Panc1 (cell line): ENCODE results near the gene MAPKBP1. TPM values are rescaled to one million over a fixed set of nuclear protein-coding genes. Genes with fewer than 3 reads are reported as not detected.

ENCODE experiments used
- ATAC-seq: fragments of 200-7000 bp; cut with Tn5 transposase; 2 replicates; pipeline ENCODE4 v1.9.1; 2020; ENCODE audit warnings: mild to moderate bottlenecking, moderate library complexity
- BruUV-seq: library from RNA; stranded (reverse); fragments of 400-500 nt; replicated peaks from 2 replicates; lab custom pipeline; 2021; lab: Mats Ljungman, UMichigan
- CTCF ChIA-PET: fragments of 300-600 bp; sonication (Branson Sonifier 250); formaldehyde crosslinking; loops from one replicate; lab custom pipeline; 2022; ENCODE audit warnings: antibody characterized with exemption; lab: Charles Lee
- POLR2A ChIA-PET: fragments of 300-600 bp; sonication (Branson Sonifier 250); formaldehyde crosslinking; loops from one replicate; lab custom pipeline; 2022; ENCODE audit warnings: antibody characterized with exemption; lab: Charles Lee
- DNase-seq: peaks from one replicate; pipeline ENCODE4 v3.0.0-alpha.2; 2010; ENCODE audit warnings: low read depth, low spot score
- H3K27ac ChIP-seq: 2 replicates; pipeline ENCODE4 v1.5.1; 2011; ENCODE audit warnings: mild to moderate bottlenecking, low read length, inconsistent platforms
- H3K27me3 ChIP-seq: fragments of 200-500 bp; sonication (Bioruptor generic); 2 replicates; pipeline ENCODE4 v1.6.0; 2014; ENCODE audit warnings: low read length, inconsistent platforms; ENCODE audit not compliant: control insufficient read depth, insufficient read depth
- H3K36me3 ChIP-seq: fragments of 200-500 bp; sonication (Bioruptor generic); 2 replicates; pipeline ENCODE4 v1.5.1; 2014; ENCODE audit warnings: inconsistent platforms, mild to moderate bottlenecking, low read length, moderate library complexity; ENCODE audit not compliant: control insufficient read depth, insufficient read depth
- H3K4me1 ChIP-seq: 2 replicates; pipeline ENCODE4 v1.5.1; 2011; ENCODE audit warnings: inconsistent platforms, mild to moderate bottlenecking, low read length, moderate library complexity; ENCODE audit not compliant: control insufficient read depth, insufficient read depth
- H3K4me3 ChIP-seq, 2 experiments: 2 replicates each; pipeline ENCODE4 v1.5.1; 2011 to 2012; ENCODE audit warnings: low read depth in 2 of 2, low read length in 2 of 2, mild to moderate bottlenecking in 2 of 2, inconsistent platforms in 1 of 2, moderate library complexity in 1 of 2
- H3K9me3 ChIP-seq: fragments of 200-500 bp; sonication (Bioruptor generic); 2 replicates; pipeline ENCODE4 v1.5.1; 2014; ENCODE audit warnings: low read depth, mild to moderate bottlenecking, inconsistent platforms, low read length, moderate library complexity; ENCODE audit not compliant: control insufficient read depth, insufficient read depth
- CTCF ChIP-seq: fragments of 450-650 bp; IDR thresholded peaks from 2 replicates; pipeline ENCODE4 v1.5.1; 2017; ENCODE audit warnings: mild to moderate bottlenecking
- POLR2AphosphoS5 ChIP-seq: IDR thresholded peaks from 2 replicates; pipeline ENCODE4 v1.6.1; 2012; ENCODE audit warnings: mild to moderate bottlenecking, low read depth, low read length, moderate library complexity
- REST ChIP-seq, 2 experiments: IDR thresholded peaks; 2 replicates each; pipeline ENCODE4 v1.6.1; 2011 to 2012; ENCODE audit warnings: low read depth in 2 of 2, control low read depth in 1 of 2, low read length in 1 of 2, mild to moderate bottlenecking in 1 of 2, moderate library complexity in 1 of 2; ENCODE audit not compliant: insufficient read depth in 1 of 2
- SIN3A ChIP-seq: IDR thresholded peaks from 2 replicates; pipeline ENCODE4 v1.6.1; 2012; ENCODE audit warnings: low read depth, mild to moderate bottlenecking, low read length, moderate library complexity, borderline replicate concordance; ENCODE audit not compliant: insufficient read depth
- TCF7L2 ChIP-seq: IDR thresholded peaks from 2 replicates; pipeline ENCODE4 v1.6.1; 2011; ENCODE audit warnings: mild to moderate bottlenecking, low read depth, low read length, inconsistent platforms
- in situ Hi-C: cut with HindIII; loops from 2 replicates; pipeline ENCODE4 v1.10.0; 2016; ENCODE audit warnings: low sequenced_read_pairs, low pct_unique_long_range_greater_than_20kb
- intact Hi-C: fragments of 100-400 bp; cut with micrococcal nuclease; formaldehyde crosslinking; loops from one replicate; pipeline ENCODE4 v1.10.0; 2022; ENCODE audit not compliant: unreplicated experiment
- total RNA-seq: library from RNA; stranded (reverse); gene quantifications from one replicate; pipeline ENCODE4 v1.2.1, GENCODE V29; 2021; ENCODE audit not compliant: unreplicated experiment

MAPKBP1 gene
- total RNA-seq, 1 experiment from 2014 or later, result 38.4 TPM

- DNase-seq, result no peak
- intact Hi-C loops, result no loop called here
- H3K27ac ChIP-seq, result no peak overlapping the region
- no TSS peak for BruUV-seq
- no peak for ATAC-seq
- POLR2A ChIA-PET, result interaction anchor here (0.6 to 0.7 kb wide), 4 partner anchors 9 to 29 kb away, joined by 3 to 6 read pairs (median 4); partner anchors contain the start of gene MAPKBP1
- no peaks in the 10 kb centered on the region for H3K27me3 ChIP-seq
- in situ Hi-C loops, result no loop called here
- CTCF ChIA-PET, result interaction anchor here (0.5 kb wide), 1 partner anchor 28 kb away, joined by 6 read pairs; no protein-coding TSS in a partner anchor
- no peaks in the 10 kb centered on the region for H3K9me3 ChIP-seq
- H3K4me1 ChIP-seq, result peaks cover 18% of the 10 kb centered on the region; the same call in 1 of the 2 replicates
- TF ChIP-seq CTCF, result no peak
- no peak for TF ChIP-seq TCF7L2
- TF ChIP-seq REST (IDR thresholded peaks at IDR 0.05; ENCODE audit: insufficient read depth in 1 of 2, low read depth in 2 of 2, low read length in 1 of 2), result no peak
- TF ChIP-seq SIN3A, result no peak
- TF ChIP-seq POLR2AphosphoS5, result no peak
- no peaks in the 10 kb centered on the region for H3K36me3 ChIP-seq
- H3K4me3 ChIP-seq, result no peak overlapping the region
Measured at GRCh38 chr15:41782371-41783282, 8.3 kb downstream of the MAPKBP1 start.

GRCh38 chr15:41783296-41783695 is 9.0 kb downstream of the MAPKBP1 start:
- POLR2A ChIA-PET, result interaction anchor here (0.7 kb wide), 1 partner anchor 10 kb away, joined by 3 read pairs; the partner anchor contains the start of gene MAPKBP1
- no peaks in the 10 kb centered on the region for H3K9me3 ChIP-seq
- H3K36me3 ChIP-seq, result no peaks in the 10 kb centered on the region
- ATAC-seq (no peak), DNase-seq (no peak)
- peaks cover 14% of the 10 kb centered on the region; the same call in 1 of the 2 replicates for H3K4me1 ChIP-seq
- in situ Hi-C loops, result no loop called here
- CTCF ChIA-PET, result interaction anchor here (0.5 to 0.8 kb wide), 2 partner anchors 11 to 27 kb away, joined by 3 to 6 read pairs; no protein-coding TSS in a partner anchor
- H3K27me3 ChIP-seq, result no peaks in the 10 kb centered on the region
- intact Hi-C loops, result no loop called here
- no peak overlapping the region for H3K4me3 ChIP-seq
- no TSS peak for BruUV-seq
- no peak overlapping the region for H3K27ac ChIP-seq
- no peak for TF ChIP-seq POLR2AphosphoS5
